PFSK-1 (cell line): ENCODE measurements around the gene SLC11A1.

Source experiments
- POLR2AphosphoS5 ChIP-seq: IDR thresholded peaks from 2 replicates; pipeline ENCODE4 v1.6.1; 2012; ENCODE audit warnings: low read depth, mild to moderate bottlenecking, control low read depth, low read length, moderate library complexity
- REST ChIP-seq, 2 experiments: IDR thresholded peaks; 2 replicates each; pipeline versions ENCODE4 v1.6.1 to v1.8.0; 2011 to 2012; ENCODE audit warnings: low read depth in 2 of 2, low read length in 2 of 2, control low read depth in 1 of 2, inconsistent platforms in 1 of 2, mild to moderate bottlenecking in 1 of 2, moderate library complexity in 1 of 2; ENCODE audit not compliant: insufficient read depth in 1 of 2
- TAF1 ChIP-seq: IDR thresholded peaks from 2 replicates; pipeline ENCODE4 v1.6.1; 2012; ENCODE audit warnings: low read length, control low read depth, borderline replicate concordance; ENCODE audit not compliant: insufficient read depth

DNA sequence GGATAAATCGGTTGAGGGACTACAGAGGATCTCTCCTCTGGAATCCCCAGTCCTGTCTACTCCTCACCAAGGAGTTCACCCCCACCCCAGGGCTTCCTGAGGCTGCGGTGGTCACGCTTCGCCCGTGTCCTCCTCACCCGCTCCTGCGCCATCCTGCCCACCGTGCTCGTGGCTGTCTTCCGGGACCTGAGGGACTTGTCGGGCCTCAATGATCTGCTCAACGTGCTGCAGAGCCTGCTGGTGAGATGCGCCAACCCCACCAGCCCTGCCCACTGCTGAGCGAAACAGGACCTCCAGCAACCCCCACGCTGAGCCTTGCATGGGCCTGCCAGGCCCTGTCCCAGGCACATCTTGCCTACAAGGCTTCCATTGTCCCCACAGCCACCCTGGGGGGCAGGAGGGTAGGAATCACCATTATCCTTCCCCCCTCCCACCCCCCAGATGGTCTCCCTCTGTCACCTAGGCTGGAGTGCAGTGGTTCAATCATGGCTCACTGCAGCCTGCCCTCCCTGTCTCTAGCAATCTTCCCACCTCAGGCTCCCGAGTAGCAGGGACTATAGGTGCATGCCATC, 10.9 kb downstream of the SLC11A1 start:
- TF ChIP-seq POLR2AphosphoS5 (no peak), TAF1 (no peak), REST (IDR thresholded peaks at IDR 0.05; ENCODE audit: insufficient read depth in 1 of 2, low read depth in 2 of 2, low read length in 2 of 2) (no peak)
